Brain microvascular endothelial cell (primary cell): ENCODE measurements around the gene MAP4K3.

Source experiments
- DNase-seq: peaks from one replicate; pipeline ENCODE4 v3.0.0-alpha.2; 2020
- H3K27ac ChIP-seq: fragments of 250-450 bp; sonication (Bioruptor Pico); 2 replicates; pipeline ENCODE4 v1.5.1; 2020; ENCODE audit warnings: mild to moderate bottlenecking, moderate library complexity
- H3K27me3 ChIP-seq: fragments of 250-450 bp; sonication (Bioruptor Pico); replicated peaks from 2 replicates; pipeline ENCODE4 v1.5.1; 2020; ENCODE audit warnings: mild to moderate bottlenecking
- H3K36me3 ChIP-seq: fragments of 250-450 bp; sonication (Bioruptor Pico); replicated peaks from 2 replicates; pipeline ENCODE4 v1.5.1; 2020; ENCODE audit warnings: mild to moderate bottlenecking
- H3K4me3 ChIP-seq: 2 replicates; pipeline ENCODE4 v1.5.1; 2011; ENCODE audit warnings: low read depth, mild to moderate bottlenecking, control low read depth, low read length, moderate library complexity
- in situ Hi-C: cut with HindIII; loops from 2 replicates; pipeline ENCODE4 v1.10.0; 2017; ENCODE audit warnings: low sequenced_read_pairs, low pct_ligation_motif_present
- TF ChIP-seq, protein P1 (sequence below): IDR thresholded peaks from 2 replicates; pipeline ENCODE4 v1.5.1; 2011; ENCODE audit warnings: low read depth, mild to moderate bottlenecking, moderate library complexity, low read length, control low read depth, inconsistent platforms; ENCODE audit errors: missing control alignments

MAP4K3 gene

DNA sequence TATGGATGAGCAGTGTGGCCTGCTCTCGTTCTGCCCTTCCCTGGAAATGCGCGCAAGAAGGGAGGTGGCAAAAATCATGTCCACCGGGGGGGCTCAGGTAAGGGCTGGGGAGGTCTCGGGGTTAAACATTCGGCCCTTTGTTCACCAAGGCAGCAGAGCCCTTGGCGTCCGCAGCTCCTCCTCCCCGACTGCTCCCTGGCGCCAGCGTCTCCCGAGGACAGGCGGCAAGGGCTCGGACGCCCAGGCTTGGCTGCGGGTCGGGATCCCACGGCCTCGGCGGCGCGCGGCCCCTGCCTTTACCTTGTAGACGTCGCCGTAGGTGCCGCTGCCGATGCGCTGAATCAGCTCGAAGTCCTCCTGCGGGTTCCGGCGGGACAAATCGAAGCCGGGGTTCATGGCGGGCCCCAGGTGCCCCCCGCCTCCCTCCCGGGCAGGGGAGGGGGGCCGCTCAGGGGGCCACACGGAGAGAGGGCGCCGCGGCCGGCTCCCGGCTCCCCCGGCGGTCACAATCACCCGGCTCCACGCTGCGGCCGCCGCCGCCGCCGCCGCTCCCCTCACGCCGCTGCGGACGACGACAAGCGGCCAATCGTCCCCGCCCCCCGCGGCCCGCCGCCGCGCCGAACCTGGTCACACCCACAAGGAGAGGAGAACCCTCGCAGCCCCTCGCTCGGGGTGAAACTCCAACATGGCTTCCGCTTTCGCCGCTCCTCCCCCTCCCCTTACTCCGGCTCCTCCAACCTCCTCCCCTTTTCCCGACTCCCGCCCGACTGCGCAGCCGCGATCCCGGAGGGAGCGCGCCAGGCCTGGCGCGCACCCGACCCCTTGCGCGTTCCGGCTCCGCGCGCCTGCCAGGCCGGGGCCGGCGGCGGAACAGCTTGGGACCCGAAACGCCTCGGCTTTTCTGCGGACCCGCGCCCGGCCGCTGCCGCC lies at the start of gene MAP4K3:
MAP4K3 (minus strand) TSS at position 694 of the 930 bp plus-strand sequence; CDS start at position 396, 298 bp downstream.
- in situ Hi-C loops: no loop called here
- TF ChIP-seq, protein P1, sequence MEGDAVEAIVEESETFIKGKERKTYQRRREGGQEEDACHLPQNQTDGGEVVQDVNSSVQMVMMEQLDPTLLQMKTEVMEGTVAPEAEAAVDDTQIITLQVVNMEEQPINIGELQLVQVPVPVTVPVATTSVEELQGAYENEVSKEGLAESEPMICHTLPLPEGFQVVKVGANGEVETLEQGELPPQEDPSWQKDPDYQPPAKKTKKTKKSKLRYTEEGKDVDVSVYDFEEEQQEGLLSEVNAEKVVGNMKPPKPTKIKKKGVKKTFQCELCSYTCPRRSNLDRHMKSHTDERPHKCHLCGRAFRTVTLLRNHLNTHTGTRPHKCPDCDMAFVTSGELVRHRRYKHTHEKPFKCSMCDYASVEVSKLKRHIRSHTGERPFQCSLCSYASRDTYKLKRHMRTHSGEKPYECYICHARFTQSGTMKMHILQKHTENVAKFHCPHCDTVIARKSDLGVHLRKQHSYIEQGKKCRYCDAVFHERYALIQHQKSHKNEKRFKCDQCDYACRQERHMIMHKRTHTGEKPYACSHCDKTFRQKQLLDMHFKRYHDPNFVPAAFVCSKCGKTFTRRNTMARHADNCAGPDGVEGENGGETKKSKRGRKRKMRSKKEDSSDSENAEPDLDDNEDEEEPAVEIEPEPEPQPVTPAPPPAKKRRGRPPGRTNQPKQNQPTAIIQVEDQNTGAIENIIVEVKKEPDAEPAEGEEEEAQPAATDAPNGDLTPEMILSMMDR: no peak
- H3K36me3 ChIP-seq: peaks cover 3% of the 10 kb centered on the region
- peak within 1 kb of the TSS; percentile 95 for H3K27ac ChIP-seq
- DNase-seq: peak; percentile 90
- peak within 1 kb of the TSS; percentile 88 for H3K4me3 ChIP-seq
- no peaks in the 10 kb centered on the region for H3K27me3 ChIP-seq

- in situ Hi-C loops: no loop called here
- H3K4me3 ChIP-seq: no peak overlapping the region
- no peaks in the 10 kb centered on the region for H3K27me3 ChIP-seq
- H3K27ac ChIP-seq: no peak overlapping the region
- TF ChIP-seq, protein P1: no peak
- DNase-seq: no peak
- H3K36me3 ChIP-seq: no peaks in the 10 kb centered on the region
Observed at GRCh38 chr2:39486071-39486470, 49.0 kb upstream of the MAP4K3 start.

- H3K4me3 ChIP-seq: no peak overlapping the region
- no peaks in the 10 kb centered on the region for H3K27me3 ChIP-seq
- no peak overlapping the region for H3K27ac ChIP-seq
- H3K36me3 ChIP-seq: no peaks in the 10 kb centered on the region
- TF ChIP-seq, protein P1: no peak
- in situ Hi-C loops: no loop called here
- no peak for DNase-seq
Observed at GRCh38 chr2:39484620-39485495, 47.8 kb upstream of the MAP4K3 start.

- TF ChIP-seq, protein P1: no peak
- H3K36me3 ChIP-seq: no peaks in the 10 kb centered on the region
- no peak overlapping the region for H3K4me3 ChIP-seq
- H3K27me3 ChIP-seq: no peaks in the 10 kb centered on the region
- DNase-seq: no peak
- in situ Hi-C loops: no loop called here
- no peak overlapping the region for H3K27ac ChIP-seq
Observed at GRCh38 chr2:39484206-39484605, 47.1 kb upstream of the MAP4K3 start.

DNA sequence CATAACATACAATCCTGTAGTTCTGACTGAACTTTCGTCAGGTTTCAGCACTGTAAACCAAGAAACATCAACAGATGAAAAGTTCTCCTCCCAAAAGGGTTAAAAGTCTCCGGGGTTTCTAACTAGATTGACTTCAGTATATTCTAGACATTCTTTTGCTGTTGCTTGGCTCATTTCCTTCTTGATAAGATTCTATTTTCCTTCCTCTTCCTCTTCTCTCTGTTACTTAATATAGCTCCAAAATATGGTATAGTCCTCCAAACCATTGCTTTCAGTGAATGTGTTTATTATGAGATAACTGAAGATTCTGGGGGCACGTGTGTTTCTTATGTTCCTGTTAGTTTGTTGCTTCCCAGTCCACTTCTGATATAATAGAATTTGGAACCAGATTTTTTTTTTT lies 46.4 kb upstream of the MAP4K3 start:
- no peaks in the 10 kb centered on the region for H3K27me3 ChIP-seq
- peak overlapping the region; percentile 29 for H3K27ac ChIP-seq
- in situ Hi-C loops: no loop called here
- no peaks in the 10 kb centered on the region for H3K36me3 ChIP-seq
- TF ChIP-seq, protein P1: no peak
- DNase-seq: no peak
- no peak overlapping the region for H3K4me3 ChIP-seq
